GM18526 (cell line): ENCODE measurements around the gene ASCL3.

Experiments used
- POLR2A ChIP-seq: IDR thresholded peaks from 3 replicates; pipeline ENCODE4 v1.6.1; 2011; ENCODE audit not compliant: insufficient read length; ENCODE audit errors: extremely low read depth

ASCL3 gene, protein sequence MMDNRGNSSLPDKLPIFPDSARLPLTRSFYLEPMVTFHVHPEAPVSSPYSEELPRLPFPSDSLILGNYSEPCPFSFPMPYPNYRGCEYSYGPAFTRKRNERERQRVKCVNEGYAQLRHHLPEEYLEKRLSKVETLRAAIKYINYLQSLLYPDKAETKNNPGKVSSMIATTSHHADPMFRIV

DNA sequence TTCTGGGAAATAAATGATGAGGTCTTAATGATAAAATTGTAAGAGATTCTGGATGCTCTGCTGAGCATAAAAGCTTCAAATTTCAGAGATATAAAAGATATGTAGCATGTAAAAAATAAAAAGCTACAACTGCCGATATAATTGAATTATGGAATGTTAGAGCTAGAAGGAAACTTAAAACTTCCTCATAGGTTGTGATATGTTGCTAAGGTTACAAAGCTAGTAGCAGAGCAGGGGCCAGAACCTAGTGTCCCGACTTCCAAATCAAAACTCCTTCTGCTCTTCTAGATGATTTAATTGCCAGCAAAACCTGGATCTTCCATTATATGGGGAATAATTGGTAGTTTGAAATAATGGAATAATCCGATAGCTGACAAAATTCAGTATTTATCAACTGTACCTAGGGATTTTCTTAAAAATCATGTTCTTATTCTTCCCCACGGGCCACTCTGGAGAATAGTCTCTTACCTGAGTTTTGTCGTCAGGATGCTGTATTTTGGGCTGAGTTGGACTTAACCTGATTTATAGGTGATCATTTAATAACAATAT is at the start of gene ASCL3:
ASCL3 (minus strand) TSS at position 499 of the 549 bp plus-strand sequence. CDS start 4,855 bp downstream, outside the sequence.
- no peak for TF ChIP-seq POLR2A

GRCh38 chr11:8989453-8989852 is 46.6 kb upstream of the ASCL3 start:
- TF ChIP-seq POLR2A: no peak

GRCh38 chr11:8988329-8989234 is 45.8 kb upstream of the ASCL3 start:
- TF ChIP-seq POLR2A: no peak

DNA sequence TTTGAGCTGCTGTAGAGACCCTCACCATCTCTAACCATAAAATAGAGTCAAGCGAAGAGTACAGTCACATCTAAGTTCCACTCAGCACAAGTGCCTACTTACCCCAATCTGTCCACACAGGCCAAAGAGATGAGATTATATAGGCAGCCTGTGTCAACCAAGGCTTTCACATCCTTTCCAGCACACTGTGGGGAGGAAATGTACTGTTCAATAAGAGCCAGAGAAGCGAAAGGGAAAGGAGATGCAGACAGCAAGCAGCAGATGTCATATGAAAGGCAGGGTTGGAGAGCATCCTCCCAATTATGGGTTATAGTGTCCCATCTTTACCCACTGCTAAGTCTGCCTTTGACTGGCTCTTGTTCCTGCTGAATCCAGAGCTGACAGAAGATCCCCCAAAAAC is 44.6 kb upstream of the ASCL3 start:
- no peak for TF ChIP-seq POLR2A

- TF ChIP-seq POLR2A: no peak
These were observed 42.6 kb upstream of the ASCL3 start for GRCh38 chr11:8985462-8985861.

DNA sequence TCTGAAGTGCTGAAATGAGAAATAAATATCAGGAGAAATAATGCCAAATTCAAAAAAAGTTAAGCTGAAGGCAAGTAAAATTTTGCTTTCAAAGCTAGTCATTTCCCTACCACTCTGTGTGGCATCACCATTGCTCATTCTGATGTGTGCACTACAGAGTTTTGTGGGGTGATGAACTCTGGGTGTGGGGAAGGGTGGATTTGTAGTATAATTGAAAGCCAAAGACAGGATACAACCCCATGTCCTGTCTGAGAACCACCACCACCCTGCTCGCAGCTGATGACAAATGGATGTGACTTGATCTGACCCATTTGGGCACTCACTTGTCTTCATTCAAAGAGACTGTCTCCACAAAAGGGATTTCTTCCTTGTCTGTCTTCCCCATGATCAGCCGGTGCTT is 40.7 kb upstream of the ASCL3 start:
- no peak for TF ChIP-seq POLR2A

DNA sequence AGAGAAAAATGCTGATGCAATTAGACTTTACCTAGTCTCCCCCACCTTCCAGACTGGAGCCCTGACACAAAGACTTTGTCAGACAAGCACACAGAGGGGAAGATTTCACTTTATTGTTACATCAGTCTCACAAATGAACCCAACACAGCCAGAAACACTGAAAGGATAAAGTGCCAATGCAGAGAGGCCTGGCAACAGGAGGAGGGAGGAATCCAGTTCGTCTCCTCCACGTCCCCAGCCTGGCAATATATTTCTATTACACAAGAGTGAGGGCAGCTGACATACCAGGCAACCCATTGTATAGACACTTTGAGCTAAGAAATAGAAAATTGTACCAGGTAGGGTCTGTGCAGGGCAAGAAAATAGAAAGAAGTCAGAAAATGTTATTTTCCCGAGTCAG is 37.7 kb upstream of the ASCL3 start:
- no peak for TF ChIP-seq POLR2A

GRCh38 chr11:8973121-8973520 is 30.3 kb upstream of the ASCL3 start:
- TF ChIP-seq POLR2A: no peak

GRCh38 chr11:8971924-8972316 is 29.1 kb upstream of the ASCL3 start:
- TF ChIP-seq POLR2A: no peak

DNA sequence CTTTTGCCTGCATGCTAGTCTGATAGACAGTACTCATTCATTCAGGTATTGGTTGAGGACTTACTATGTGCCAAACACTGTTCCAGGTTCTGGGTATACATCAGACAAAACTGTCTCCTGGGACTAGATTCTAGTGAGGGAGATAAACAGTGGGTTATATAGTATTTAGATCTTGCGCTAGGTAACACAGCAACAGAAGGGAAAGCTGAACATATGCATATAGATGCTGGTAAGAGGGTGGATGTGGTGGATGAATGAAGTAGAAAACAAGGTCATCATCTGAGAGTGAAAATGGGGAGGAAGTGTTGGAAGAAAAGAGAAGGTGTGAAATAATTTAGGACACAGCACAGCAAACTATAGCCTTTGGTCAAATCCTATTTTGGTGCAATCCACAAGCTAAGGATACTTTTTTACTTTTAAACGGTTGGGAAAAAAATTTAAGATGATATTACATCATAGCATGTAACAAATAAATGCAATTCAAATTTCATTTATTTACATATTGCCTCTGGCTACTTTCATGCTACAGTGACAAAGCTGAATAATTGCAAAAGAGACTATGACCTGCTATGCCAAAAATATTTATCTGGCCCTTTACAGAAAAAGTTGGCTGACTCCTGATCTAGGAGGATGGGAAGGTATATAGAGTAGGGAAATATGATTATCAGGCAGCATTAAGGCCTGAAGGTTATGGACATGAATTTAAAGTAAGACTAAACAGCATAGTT is 28.5 kb upstream of the ASCL3 start:
- TF ChIP-seq POLR2A: no peak

DNA sequence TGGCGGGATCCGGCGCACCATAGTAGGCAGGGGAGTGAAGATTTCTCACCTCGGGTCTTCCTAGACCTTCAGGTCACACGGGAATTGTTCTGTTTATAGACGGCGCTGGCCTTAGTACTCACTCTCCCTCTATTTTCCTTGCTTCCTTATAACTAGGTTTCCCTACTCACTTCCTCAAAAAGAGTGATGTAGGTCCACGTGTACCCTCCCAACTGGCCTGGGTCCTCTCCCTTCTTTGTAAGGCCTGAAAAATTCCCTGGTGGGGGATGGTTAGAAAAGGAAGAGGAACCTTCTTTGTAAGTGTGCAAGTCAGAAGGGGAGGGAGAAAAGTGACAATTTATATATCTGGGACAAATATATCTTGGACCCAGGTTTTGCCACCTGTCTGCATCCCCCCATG is 24.4 kb upstream of the ASCL3 start:
- no peak for TF ChIP-seq POLR2A

- peak; percentile 72 for TF ChIP-seq POLR2A
These were observed 21.8 kb upstream of the ASCL3 start, which contains the start of gene TMEM9B for GRCh38 chr11:8964324-8965320. TSS of gene TMEM9B (minus strand) at chr11:8964442. CDS start at chr11:8964313, 129 bp downstream.

DNA sequence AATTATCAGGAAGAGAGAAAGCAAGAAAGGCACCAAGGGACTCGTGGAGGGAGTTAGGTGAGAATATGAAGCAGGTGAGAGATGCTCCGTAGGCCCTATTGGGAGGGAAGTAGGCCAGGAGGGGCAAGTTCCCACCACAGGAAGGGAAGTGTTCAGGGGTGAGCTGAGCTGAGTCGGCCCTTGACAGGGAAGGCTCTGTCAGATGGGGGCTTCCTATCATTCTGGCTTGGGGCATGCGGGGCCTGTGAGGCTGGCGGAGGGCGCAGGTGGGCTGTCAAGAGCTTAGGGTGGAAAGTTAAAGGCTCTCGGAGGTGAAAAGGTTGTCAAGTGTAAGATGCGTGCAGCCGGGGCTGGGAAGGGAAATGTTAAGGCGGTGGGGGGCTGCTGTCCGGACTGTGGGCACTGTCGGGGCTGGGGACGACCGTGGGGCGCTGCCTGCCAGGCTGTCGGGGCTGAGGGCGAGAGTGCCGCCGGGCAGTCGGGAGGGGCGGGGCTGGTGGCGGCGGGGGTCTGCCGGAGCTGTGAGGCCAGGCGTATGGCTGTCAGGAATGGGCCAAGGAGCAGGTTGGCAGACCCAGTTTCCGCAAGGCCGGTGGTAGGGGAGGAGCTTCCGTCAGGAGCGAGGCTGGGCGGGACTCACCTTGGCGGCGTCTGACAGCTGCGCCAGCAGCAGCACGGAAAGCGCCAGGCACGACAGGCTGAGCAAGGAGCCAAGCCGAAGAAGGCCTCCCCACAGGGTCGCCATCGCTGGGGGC is 20.9 kb upstream of the ASCL3 start:
- no peak for TF ChIP-seq POLR2A

DNA sequence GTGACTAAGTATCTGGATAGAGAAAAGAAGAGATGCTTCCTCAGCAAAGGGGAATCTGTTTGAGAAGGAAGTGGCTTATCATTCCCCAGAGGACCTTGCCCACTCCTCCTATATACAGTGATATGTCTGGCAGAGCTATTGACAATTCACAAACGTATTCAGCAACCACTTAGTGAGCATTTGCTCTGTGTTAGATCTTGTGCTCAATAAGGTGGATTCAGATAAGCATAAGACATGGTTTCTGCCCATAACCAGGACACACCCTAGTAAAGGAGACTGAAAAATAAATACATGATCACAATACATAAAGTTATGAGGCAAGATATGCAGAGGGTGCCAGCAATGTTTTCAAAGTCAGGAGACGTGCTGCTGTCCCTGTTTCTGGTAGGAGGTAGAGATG is 20.0 kb upstream of the ASCL3 start:
- TF ChIP-seq POLR2A: no peak
